NCI-H345 treated with DMSO at 0.1 percent for 48 hours (cell line): ENCODE measurements around the gene TRA2B.
A peak's percentile ranks its signal among the peaks of the same experiment; 100 is the strongest.

Experiments
- DNase-seq: peaks from one replicate; lab custom pipeline; 2025; ENCODE audit not compliant: unreplicated experiment; lab: John Stamatoyannopoulos, UW

Gene TRA2B

DNA sequence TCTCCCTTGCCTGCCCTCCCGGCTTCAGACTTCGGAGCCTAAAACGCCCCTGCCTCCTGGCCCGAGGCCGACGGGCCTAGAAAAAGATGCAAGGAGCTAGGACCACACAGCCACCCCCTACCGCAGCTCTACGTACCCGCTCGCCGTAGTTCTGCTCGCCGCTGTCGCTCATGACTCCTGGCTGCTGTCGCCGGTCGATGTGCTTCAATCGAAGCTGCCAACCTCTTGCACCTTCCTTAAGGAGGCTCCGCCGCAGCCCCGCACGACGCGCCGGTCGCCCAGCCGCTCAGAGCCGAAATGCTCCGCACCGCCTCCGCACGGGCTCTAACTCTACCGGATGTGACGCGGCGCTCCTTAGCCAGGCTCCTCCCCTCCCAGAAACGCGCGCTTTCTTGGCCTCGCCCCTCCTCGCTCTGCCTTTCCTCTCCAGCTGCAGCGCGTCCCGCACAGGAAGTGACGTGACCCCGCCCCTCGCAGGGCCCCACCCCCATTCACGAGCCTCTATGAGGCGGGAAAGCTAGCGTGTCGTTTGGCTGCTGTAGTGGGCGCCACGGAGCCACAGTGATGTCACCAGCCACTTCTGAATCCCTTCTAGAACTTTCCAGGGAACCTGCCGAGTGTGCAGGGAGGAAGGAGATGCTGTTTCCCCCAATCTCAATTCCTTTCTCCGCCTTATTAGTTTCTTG lies at the start of gene TRA2B:
Gene TRA2B, minus strand, starts transcription at position 326 of the 686 bp plus-strand sequence. Its CDS starts 154 bp downstream, at position 172.
- peak; percentile 98 for DNase-seq

DNA sequence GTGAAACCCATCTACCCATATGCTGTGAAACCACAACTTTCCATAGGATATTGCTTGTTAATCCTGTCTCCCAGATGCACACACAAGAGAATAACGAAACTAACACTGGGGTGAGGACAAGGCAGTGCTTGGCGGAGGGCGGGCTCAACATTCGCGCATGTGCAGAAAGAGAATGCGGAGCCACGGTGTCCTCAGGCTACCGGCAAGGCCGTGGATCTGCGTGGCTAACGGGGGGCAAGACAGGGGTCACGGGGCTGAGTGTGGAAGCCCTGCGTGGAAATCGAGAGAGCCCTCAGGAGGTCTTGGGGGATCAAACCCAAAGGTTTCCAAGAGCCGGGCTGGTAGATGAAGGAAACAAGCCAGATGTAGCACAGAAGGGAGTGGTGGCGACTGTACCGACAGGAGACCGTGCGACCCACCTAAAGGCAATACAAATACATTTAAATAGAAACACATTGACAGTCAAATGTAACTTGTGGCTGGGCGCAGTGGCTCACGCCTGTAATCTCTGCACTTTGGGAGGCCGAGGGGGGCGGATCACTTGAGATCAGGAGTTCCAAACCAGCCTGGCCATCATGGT lies 48.5 kb upstream of the TRA2B start:
- no peak for DNase-seq

DNA sequence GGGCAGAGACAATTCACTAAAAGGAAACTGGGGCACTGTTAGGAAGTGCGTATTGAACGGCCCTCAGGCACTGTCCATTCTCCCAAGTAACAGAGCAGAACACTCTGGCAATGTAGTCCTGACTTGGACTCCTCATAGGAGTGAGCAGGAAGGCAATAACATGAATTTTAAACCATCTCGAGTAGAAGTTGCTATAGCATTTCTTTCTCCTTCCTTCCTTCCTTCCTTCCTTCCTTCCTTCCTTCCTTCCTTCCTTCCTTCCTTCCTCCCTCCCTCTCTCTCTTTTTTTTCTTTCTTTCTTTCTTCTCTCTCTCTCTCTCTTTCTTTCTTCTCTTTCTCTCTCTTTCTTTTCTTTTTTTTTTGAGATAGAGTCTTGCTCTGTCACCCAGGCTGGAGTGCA lies 46.4 kb upstream of the TRA2B start:
- DNase-seq = no peak

DNA sequence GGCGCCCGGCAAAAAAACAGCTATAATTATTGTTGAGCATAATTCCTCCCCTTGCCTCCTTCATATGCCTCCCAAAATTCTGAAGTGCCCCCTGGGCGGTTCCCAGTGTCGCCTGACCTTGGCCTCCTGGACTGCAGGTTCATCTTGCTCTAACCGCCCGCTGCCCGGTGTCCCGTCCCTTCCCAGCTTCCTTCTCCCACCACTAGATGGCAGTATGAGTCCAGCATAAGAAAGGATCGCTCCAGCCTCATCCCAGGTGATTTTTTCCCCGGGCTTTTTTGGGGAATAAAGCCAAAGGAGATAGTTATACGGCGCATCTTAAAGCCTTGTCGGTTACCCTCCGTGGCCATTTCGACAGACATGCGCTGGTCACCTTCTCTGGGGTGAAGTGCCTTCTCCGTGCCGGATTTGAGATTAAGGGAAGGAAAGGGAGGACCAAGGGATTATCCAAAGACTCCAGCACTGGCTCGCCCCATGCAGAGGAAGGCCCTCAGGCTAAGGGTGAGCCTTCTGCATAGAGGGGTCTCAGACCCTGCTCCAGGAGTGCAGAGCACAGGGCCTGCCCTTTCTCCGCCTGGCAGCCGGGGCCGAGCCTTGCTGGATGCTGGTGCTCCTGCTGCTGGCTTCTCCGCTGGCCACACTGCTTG lies 45.8 kb upstream of the TRA2B start:
- peak; percentile 77 for DNase-seq

DNA sequence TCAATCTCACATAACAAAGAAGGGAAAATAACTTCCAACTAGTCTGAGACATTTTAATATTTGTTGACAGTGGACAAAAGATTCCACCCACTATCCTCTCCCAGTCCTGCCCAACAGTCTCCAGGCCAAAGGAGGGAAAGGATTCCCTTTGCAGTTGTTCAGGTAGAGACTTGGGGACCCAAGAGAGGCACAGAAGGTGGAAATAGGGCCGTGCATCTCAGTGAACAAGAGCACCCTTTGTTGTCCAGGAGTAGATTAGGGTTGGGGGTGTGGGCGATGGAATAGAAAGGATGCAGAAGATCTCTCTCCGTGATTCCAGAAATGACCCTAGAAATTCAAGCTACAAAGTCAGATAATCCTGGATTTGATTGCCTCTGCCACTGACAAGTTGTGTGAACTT lies 44.8 kb upstream of the TRA2B start:
- no peak for DNase-seq

DNA sequence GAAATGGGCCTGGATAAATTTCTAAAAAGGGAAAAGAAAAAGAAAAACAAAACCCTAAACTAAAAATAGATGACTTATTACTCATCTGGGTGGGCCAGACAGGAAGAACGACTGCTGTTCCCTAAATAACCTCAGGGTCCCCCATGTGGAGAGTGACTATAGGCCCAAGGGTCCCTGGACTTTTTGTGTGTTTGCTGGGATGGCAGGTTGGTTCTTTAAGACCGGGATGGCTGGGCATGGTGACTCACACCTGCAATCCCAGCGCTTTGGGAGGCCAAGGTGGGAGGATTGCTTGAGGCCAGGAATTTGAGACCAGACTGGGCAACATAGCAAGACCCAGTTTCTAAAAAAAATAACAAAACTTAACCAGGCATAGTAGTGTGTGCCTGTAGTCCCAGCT lies 43.8 kb upstream of the TRA2B start:
- DNase-seq = no peak

DNA sequence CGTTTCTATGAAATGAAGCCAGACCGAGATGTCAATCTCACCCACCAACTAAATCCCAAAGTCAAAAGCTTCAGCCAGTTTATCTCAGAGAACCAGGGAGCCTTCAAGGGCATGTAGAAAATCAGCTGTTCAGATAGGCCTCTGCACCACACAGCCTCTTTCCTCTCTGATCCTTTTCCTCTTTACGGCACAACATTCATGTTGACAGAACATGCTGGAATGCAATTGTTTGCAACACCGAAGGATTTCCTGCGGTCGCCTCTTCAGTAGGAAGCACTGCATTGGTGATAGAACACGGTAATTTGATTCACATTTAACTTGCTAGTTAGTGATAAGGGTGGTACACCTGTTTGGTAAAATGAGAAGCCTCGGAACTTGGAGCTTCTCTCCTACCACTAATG lies 41.9 kb upstream of the TRA2B start:
- no peak for DNase-seq

DNA sequence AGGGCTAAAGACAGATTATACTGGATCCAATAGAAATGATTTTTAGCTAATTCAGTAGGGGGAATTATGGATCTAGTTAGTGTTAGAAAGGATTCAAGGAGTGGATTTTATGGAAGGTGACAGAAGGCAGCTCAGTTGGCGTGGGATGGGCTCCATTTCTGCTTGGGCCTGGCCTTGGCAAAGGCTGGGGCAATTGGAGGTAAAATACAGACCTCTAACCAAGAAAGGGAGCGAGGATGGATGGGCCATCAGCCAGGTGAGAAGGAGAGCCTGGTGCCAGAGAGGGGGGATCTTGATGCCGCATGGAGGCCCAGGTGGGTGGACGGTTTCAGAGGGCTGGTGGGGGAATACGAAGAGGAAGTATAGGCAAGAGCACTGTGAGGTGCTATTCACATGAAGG lies 40.7 kb upstream of the TRA2B start:
- no peak for DNase-seq

DNA sequence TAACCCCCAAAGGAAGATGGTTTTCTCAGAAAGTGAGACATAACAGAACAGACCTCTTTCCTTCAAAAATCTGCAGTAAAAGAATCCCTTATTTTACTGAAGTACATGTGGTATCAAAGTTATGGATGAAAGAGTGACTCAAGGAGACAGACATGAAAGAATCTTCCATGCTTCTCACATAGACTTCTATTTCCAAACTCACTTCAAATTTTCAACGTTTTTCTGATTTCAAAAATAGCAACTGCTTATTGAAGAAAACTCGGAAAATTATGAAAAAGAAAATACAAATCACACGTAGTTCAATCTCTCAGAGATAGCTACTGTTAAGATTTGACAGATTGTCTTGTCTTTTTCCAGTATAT lies 39.8 kb upstream of the TRA2B start:
- no peak for DNase-seq

DNA sequence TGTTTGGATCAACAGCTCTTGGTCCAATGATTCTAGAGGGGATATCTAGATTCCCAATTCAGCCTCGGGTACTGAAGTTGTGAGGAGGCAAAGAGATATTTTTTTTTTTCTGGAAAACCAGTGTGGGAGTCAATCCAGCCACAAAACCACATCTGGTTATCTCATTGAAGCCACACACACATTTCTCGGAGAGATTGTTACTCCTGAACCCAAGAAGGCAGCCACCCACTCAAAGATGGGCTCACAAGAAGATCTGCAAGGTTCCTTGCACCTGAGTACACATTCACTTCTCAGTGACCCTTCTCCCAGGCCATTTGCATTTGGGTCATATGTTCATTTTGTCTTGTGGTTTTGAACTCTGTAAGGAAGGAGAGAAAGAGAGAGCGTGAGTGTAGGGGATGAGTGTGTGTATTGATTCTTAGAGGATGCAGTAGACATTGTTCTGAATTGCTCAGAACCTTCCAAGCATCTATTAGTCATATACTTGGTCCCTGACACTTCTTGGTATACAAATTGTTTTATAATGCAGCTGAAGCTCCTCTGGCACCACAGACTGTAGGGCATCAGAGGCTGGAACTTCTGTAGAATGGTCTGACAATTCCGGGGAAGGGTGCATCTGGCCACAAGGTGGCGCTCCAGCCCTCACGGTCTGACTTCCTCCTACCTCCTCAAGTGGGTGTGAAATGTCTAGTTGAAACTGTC lies 39.3 kb upstream of the TRA2B start:
- peak; percentile 38 for DNase-seq

DNA sequence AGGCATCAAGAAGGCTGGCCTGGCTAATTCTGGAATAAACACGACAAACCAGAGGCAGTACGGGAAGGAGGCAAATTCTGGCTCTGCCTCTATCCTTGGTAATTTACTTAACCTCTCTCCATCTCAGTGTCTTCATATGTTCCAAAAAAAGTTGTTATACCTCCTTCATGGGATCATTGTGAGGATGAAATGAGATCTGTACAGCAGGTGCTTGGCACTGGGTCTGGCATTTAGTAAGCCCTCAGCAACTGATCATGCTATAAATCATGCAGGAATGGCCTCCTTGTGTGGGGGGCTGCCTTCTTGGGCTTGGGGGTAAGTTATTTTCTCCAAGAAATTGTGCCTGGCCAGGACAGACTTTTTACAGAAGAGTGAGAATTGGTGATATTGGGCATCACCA lies 38.3 kb upstream of the TRA2B start:
- no peak for DNase-seq

DNA sequence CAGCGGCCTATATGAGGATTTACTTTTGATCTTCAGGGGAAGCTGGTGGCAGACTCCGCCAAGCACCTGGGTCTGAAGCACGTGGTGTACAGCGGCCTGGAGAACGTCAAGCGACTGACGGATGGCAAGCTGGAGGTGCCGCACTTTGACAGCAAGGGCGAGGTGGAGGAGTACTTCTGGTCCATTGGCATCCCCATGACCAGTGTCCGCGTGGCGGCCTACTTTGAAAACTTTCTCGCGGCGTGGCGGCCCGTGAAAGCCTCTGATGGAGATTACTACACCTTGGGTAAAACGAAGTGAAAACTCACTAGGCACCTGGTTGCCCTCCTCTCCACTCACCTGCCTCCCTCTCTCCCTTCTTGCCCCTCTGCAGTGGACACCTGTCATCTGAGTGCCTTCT lies 33.8 kb upstream of the TRA2B start:
- DNase-seq = no peak

DNA sequence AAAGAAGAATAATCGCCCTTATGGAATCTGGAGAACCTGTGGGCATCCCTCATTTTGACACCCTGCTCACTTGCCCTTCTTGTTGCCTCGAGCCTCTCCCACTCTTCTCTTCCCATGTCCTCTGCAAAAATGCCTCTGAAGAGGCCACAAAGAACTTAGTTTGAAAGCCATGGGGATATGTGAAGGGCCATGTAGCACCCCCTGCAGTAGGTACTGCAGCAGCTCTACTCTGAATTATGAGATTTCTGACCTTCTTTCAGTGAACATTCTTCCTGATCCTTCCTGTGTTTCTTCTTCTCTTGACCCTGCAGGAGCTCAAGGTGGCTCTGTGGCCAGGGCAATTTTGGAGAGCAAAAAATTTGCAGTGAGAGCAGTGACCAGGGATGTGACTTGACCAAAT lies 30.4 kb upstream of the TRA2B start:
- DNase-seq = no peak

DNA sequence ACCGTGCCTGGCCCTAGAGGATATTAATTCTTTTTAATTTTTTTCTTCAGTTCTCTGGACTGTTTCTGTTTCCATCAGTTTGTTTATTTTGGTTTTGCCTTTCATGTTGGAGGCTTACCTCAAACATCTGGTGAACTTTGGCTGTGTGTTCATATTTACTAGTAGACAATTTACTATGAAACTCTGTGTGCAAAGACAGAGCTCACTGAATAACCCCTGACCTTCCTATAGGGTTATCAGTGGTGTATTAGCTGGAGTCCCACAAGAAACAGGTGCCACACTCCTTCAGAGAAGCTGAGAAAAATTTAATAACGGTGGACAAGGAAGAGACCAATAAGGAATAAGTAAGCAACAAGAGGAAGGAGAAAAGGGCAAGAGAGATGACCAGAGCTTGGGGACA lies 28.8 kb upstream of the TRA2B start:
- DNase-seq = no peak

DNA sequence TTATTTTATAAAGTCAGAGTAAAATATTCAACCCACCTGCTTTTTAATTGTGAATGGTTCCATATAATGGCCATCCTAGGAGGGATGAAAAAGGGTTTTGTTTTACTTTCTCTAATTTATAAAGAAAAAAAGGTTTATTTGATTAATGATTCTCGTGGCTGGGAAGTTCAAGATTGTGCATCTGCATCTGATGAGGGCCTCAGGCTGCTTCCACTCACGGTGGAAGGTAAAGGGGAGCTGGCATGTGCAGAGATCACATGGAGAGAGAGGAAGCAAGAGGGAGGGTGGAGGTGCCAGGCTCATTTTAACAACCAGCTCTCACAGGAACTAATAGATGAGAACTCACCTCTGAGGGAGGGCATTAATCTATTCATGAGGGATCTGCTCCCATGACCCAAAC lies 27.7 kb upstream of the TRA2B start:
- DNase-seq = no peak

DNA sequence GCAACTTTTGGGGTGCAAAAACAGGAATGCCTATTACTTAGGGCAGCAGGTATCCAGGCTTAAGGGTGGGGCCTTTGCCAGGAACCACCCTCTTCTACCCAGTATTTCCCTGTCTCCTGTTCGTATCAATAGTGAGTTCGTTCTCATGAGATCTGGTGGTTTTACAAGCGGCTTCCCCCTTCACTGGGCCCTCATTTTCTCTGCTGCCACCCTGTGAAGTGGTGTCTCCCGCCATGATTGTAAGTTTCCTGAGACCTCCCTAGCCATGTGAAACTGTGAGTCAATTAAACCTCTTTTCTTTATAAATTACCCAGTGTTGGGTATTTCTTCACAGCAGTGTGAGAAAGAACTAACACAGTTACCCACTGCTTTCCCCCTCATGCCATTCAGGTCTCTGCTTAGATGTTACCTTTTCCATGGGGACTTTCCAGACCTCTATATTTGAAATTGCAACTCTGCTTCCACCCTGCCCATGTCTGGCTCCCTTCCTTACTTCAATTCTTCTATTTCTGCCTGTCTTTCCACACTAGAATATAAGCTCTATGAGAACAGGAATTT lies 23.9 kb upstream of the TRA2B start:
- DNase-seq = no peak

DNA sequence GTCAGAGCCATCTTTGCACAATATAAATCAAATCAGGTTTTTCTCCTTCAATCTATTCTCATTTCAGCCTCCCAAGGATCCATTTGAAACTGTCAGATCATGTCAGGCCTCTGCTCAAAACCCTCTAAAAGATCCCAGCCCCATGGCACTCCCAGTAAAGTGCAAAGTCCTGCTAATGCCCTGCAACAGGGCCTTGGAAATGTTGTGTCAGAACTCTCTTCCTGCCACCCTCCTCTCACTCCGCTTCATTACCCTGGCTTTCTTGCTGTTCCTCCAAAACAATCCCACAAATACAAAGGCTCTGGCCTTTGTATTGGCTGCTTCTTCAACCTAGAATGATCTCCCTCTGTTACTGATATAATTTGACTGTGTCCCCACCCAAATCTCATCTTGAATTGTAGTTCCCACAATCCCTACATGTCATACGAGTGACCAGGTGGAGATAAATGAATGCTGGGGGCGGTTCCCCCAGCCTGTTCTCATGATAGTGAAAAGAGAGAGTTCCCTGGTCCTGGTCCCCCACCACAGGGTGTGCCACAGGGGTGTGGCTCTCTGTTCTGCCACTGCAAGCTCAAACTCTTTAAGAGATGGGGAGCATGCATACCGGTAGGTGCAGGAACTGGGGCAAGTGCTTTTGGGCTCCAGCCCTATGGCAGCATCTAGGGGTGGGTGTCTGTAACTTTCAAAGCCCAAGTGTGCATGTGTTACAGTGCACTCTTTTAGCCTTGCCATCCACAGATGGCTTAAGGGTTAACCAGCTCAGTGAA lies 22.9 kb upstream of the TRA2B start:
- no peak for DNase-seq

DNA sequence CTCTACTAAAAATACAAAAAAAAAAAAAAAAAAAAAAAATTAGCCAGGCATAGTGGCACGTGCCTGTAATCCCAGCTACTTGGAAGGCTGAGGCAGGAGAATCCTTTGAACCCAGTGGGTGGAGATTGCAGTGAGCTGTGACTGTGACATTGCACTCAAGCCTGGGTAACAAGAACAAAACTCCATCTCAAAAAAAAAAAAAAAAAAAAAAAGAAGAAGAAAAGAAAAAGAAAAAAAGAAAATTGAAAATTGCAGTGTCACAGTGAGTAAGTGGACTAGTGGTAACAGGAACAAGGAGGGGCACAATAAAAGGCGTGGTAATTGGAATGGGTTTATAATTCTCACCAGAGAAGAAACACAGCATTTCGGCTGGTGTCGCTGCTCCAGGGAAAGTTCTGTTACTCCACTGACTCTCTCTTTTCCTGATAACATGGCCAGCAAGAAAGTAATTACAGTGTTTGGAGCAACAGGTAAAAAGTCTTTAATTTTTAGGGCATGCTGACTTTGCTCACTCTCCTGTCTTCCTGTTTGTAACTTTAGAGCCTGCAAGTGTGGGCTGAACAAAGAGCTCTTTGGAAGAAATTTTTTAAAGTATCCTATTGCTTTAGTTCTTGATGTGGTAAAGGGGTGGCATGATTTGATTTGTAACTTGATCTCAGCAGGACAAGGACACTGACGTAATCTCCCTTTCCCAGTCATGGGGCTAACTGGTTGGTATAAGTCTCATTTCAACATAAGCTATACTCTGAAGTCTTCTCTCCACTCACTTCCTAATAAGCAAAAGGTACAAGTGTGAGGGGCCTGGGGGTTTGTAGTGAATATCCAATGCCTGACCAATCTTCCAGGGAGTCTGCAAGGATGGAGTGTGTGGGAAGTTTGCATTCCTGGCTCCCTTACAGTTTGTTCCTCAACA lies 22.1 kb upstream of the TRA2B start:
- DNase-seq = no peak

DNA sequence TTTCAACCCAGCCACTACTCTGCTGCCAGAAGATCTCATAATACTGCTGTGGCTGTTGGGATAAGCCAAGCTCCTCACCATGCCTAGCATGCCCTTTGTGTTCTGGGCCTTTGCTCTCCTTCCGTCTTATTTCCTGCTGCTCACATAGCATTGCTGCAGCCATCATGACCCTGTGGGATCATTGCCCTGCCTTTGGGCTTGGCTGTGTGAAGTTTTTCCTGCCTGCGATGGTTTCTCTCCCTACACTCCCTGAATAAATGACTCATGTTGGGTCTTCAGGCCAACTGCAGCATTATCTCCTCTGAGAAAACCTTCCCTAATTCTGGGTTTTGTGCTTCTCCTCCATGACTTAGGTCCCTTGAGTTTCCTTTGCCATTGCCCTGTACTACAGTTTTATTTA lies 20.8 kb upstream of the TRA2B start:
- no peak for DNase-seq

DNA sequence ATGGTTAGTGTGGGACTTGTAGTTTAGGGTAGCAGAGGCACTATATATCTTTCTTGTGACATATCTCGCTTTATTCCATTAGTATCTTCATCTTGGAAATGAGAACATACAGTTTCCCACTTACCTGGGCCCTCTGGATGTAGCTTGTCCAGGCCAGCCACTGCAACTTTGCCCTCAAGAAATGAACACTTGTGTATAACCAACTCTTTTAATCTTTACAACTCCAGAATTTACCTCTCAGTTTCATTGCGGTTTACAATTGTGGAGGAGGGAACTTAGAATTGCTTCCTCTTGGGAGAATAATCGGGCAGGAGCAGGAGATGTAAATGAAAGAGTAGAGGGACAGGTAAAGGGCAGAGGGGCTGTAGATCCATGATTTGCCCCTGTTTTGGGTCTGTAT lies 18.4 kb upstream of the TRA2B start:
- no peak for DNase-seq
